HepG2 (cell line): Measurements from ENCODE around the gene GNG7. TPM values are rescaled to one million over a fixed set of nuclear protein-coding genes. Genes with fewer than 3 reads are reported as not detected.

Source experiments
- HDAC1 ChIP-seq: sonication (generic); formaldehyde crosslinking; IDR thresholded peaks from 2 replicates; pipeline ENCODE4 v1.5.1; 2020; ENCODE audit warnings: mild to moderate bottlenecking, missing genetic modification reagents
- HNRNPUL1 ChIP-seq: fragments of 200-400 bp; formaldehyde crosslinking; IDR thresholded peaks from 2 replicates; pipeline ENCODE4 v1.6.1; 2017; ENCODE audit warnings: low read depth, mild to moderate bottlenecking, low read length, moderate library complexity
- HOXA5 ChIP-seq: sonication (generic); formaldehyde crosslinking; IDR thresholded peaks from 2 replicates; pipeline ENCODE4 v1.4.0; 2020; ENCODE audit warnings: missing genetic modification reagents
- JUNB ChIP-seq: sonication (generic); formaldehyde crosslinking; IDR thresholded peaks from 2 replicates; pipeline ENCODE4 v1.8.0; 2022; ENCODE audit warnings: missing genetic modification reagents, mild to moderate bottlenecking, borderline replicate concordance
- KAT7 ChIP-seq: IDR thresholded peaks from 2 replicates; pipeline ENCODE4 v1.6.1; 2018; ENCODE audit warnings: borderline replicate concordance, missing compliant biosample characterization
- KMT2A ChIP-seq: sonication (generic); formaldehyde crosslinking; IDR thresholded peaks from 2 replicates; pipeline ENCODE4 v1.4.0; 2020; ENCODE audit warnings: missing genetic modification reagents
- NAIF1 ChIP-seq: sonication (generic); formaldehyde crosslinking; IDR thresholded peaks from 2 replicates; pipeline ENCODE4 v1.5.0; 2020; ENCODE audit warnings: mild to moderate bottlenecking, missing genetic modification reagents, borderline replicate concordance
- NFIB ChIP-seq: sonication (generic); formaldehyde crosslinking; IDR thresholded peaks from 2 replicates; pipeline ENCODE4 v1.9.0; 2021; ENCODE audit warnings: missing genetic modification reagents, mild to moderate bottlenecking, borderline replicate concordance
- NR2F6 ChIP-seq, 2 experiments: IDR thresholded peaks; 2 replicates each; pipeline ENCODE4 v1.6.1; 2016; ENCODE audit warnings: antibody characterized with exemption in 1 of 2, mild to moderate bottlenecking in 1 of 2
- NRL ChIP-seq: sonication (generic); formaldehyde crosslinking; IDR thresholded peaks from 2 replicates; pipeline ENCODE4 v1.5.0; 2020; ENCODE audit warnings: missing genetic modification reagents, mild to moderate bottlenecking, moderate library complexity, borderline replicate concordance
- RNF219 ChIP-seq: sonication (generic); formaldehyde crosslinking; IDR thresholded peaks from 2 replicates; pipeline ENCODE4 v1.5.0; 2020; ENCODE audit warnings: mild to moderate bottlenecking, missing genetic modification reagents
- TEAD2 ChIP-seq: sonication (generic); formaldehyde crosslinking; IDR thresholded peaks from 2 replicates; pipeline ENCODE4 v1.9.0; 2021; ENCODE audit warnings: missing genetic modification reagents
- XBP1 ChIP-seq: sonication (generic); formaldehyde crosslinking; IDR thresholded peaks from 2 replicates; pipeline ENCODE4 v1.5.0; 2020; ENCODE audit warnings: missing genetic modification reagents
- ZBTB7B ChIP-seq: sonication (generic); formaldehyde crosslinking; IDR thresholded peaks from 2 replicates; pipeline ENCODE4 v1.4.0; 2020; ENCODE audit warnings: missing genetic modification reagents
- ZC3H13 ChIP-seq: sonication (generic); formaldehyde crosslinking; IDR thresholded peaks from 2 replicates; pipeline ENCODE4 v1.8.1; 2023; ENCODE audit warnings: mild to moderate bottlenecking, missing genetic modification reagents, moderate library complexity
- ZNF142 ChIP-seq: sonication (generic); formaldehyde crosslinking; IDR thresholded peaks from 2 replicates; pipeline ENCODE4 v1.4.0; 2020; ENCODE audit warnings: missing genetic modification reagents
- ZNF256 ChIP-seq: sonication (generic); formaldehyde crosslinking; conservative IDR thresholded peaks from 2 replicates; pipeline ENCODE4 v1.4.0; 2020; ENCODE audit warnings: missing genetic modification reagents
- ZNF510 ChIP-seq: sonication (generic); formaldehyde crosslinking; IDR thresholded peaks from 2 replicates; pipeline ENCODE4 v1.4.0; 2020; ENCODE audit warnings: low read depth, mild to moderate bottlenecking, missing genetic modification reagents
- ZNF530 ChIP-seq: sonication (generic); formaldehyde crosslinking; IDR thresholded peaks from 2 replicates; pipeline ENCODE4 v1.5.0; 2020; ENCODE audit warnings: low read depth, mild to moderate bottlenecking, missing genetic modification reagents
- ZNF556 ChIP-seq: sonication (generic); formaldehyde crosslinking; IDR thresholded peaks from 2 replicates; pipeline ENCODE4 v1.4.0; 2020; ENCODE audit warnings: mild to moderate bottlenecking, missing genetic modification reagents, borderline replicate concordance
- ZNF577 ChIP-seq: sonication (generic); formaldehyde crosslinking; IDR thresholded peaks from 2 replicates; pipeline ENCODE4 v1.4.0; 2020; ENCODE audit warnings: mild to moderate bottlenecking, low read depth, missing genetic modification reagents, borderline replicate concordance
- ZNF674 ChIP-seq: sonication (generic); formaldehyde crosslinking; IDR thresholded peaks from 2 replicates; pipeline ENCODE4 v1.5.0; 2020; ENCODE audit warnings: low read depth, mild to moderate bottlenecking, missing genetic modification reagents
- ZNF773 ChIP-seq: sonication (generic); formaldehyde crosslinking; IDR thresholded peaks from 2 replicates; pipeline ENCODE4 v1.4.0; 2020; ENCODE audit warnings: missing genetic modification reagents, borderline replicate concordance
- polyA plus RNA-seq, 8 experiments: library from polyadenylated mRNA; depleted of rRNA in 3 of 8; stranded (reverse) in 7 of 8; unstranded in 1 of 8; fragments of >200 nt; fragmentation: Illumina TruSeq in 4 of 8; extraction: Trizol in 4 of 8; gene quantifications; 2 replicates each; pipeline versions ENCODE4 v1.2.1 to v1.2.3, GENCODE V29; 2011 to 2016; ENCODE audit warnings: low read depth in 4 of 8, missing spikeins in 1 of 8, mixed read lengths in 1 of 8; ENCODE audit not compliant: insufficient read depth in 1 of 8
- total RNA-seq, 5 experiments: library from RNA; depleted of rRNA; stranded (reverse); fragments of >200 nt; fragmentation: Illumina TruSeq; extraction: Trizol; gene quantifications; 2 replicates each; pipeline ENCODE4 v1.2.3, GENCODE V29; 2016; ENCODE audit warnings: low read depth in 1 of 5

Gene GNG7
- total and polyA plus RNA-seq, 2 of the 13 experiments (the other 11 are each of a cell fraction or from before 2014, with no cell fraction given) = 1.4 to 3.3 TPM

- TF ChIP-seq ZNF142 (CRISPR knock-in tag) (peak; percentile 12; the same call in 1 of the 2 replicates), ZNF674 (CRISPR knock-in tag) (no peak), HOXA5 (no peak), ZNF510 (CRISPR knock-in tag) (no peak; the same call in 1 of the 2 replicates), RNF219 (CRISPR knock-in tag) (no peak), HDAC1 (CRISPR knock-in tag) (0 out of 2 replicates have a peak, but pooled peaks have one; percentile 42), NR2F6 (IDR thresholded peaks at IDR 0.05) (no peak), NR2F6 (CRISPR knock-in tag; IDR thresholded peaks at IDR 0.05) (no peak), NRL (0 out of 2 replicates have a peak, but pooled peaks have one; percentile 41), NFIB (CRISPR knock-in tag) (no peak), ZNF773 (CRISPR knock-in tag) (no peak), HNRNPUL1 (no peak), ZNF556 (CRISPR knock-in tag) (no peak; the same call in 1 of the 2 replicates), TEAD2 (no peak), ZBTB7B (CRISPR knock-in tag) (0 out of 2 replicates have a peak, but pooled peaks have one; percentile 11), KMT2A (CRISPR knock-in tag) (no peak), ZNF530 (no peak), JUNB (CRISPR knock-in tag) (no peak), NAIF1 (peak; percentile 38; the same call in 1 of the 2 replicates), ZC3H13 (CRISPR knock-in tag) (no peak), ZNF577 (CRISPR knock-in tag) (no peak), ZNF256 (CRISPR knock-in tag) (no peak), KAT7 (peak; percentile 82; the same call in 1 of the 2 replicates), XBP1 (CRISPR knock-in tag) (no peak)
Observed at GRCh38 chr19:2476451-2477140, 225.9 kb downstream of the GNG7 start (continued).
